ENCODE data around the gene KCNQ5. TPM values are rescaled to one million over a fixed set of nuclear protein-coding genes. Genes with fewer than 3 reads are reported as not detected.

The KCNQ5 gene
- total and polyA plus RNA-seq, 2 donors (not counting 1 experiment from before 2014, with no cell fraction given) = 0.74 to 4.6 TPM

DNA sequence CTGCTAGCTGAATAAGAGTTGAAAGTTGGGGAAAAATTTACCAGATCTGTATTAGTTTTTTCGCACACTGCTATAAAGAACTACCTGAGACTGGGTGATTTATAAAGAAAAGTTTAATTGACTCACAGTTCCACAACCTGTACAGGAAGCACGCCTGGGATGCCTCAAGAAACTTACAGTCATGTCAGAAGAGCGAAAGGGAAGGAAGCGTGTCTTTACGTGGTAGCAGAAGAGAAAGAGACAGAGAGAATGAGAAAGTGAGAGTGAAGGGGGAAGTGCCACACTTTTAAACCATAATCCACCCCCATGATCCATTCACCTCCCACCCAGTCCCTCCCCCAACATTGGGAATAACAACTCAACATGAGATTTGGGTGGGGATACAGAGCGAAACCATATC, 523.8 kb downstream of the KCNQ5 start:
- no peak for TF ChIP-seq EZH2 (IDR thresholded peaks at IDR 0.05; ENCODE audit: low read length, missing control alignments)
- TF ChIP-seq, protein P1, sequence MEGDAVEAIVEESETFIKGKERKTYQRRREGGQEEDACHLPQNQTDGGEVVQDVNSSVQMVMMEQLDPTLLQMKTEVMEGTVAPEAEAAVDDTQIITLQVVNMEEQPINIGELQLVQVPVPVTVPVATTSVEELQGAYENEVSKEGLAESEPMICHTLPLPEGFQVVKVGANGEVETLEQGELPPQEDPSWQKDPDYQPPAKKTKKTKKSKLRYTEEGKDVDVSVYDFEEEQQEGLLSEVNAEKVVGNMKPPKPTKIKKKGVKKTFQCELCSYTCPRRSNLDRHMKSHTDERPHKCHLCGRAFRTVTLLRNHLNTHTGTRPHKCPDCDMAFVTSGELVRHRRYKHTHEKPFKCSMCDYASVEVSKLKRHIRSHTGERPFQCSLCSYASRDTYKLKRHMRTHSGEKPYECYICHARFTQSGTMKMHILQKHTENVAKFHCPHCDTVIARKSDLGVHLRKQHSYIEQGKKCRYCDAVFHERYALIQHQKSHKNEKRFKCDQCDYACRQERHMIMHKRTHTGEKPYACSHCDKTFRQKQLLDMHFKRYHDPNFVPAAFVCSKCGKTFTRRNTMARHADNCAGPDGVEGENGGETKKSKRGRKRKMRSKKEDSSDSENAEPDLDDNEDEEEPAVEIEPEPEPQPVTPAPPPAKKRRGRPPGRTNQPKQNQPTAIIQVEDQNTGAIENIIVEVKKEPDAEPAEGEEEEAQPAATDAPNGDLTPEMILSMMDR (conservative IDR thresholded peaks at IDR 0.05 in 1 of 2, IDR thresholded peaks at IDR 0.05 in 1 of 2; ENCODE audit: low read depth in 1 of 2, low read length in 2 of 2) = no peak
- Histone ChIP-seq H3K9me3 (ENCODE audit: control insufficient read depth, insufficient read depth, low read depth, low read length) (no peaks in the 10 kb centered on the region), H2AFZ (ENCODE audit: low read length) (no peak overlapping the region), H3K9ac (ENCODE audit: insufficient read depth, low read length) (no peak overlapping the region), H3K4me3 (replicated peaks in 1 of 4; ENCODE audit: control extremely low read depth in 1 of 4, insufficient read depth in 1 of 4, low read depth in 3 of 4, low read length in 4 of 4) (no peak overlapping the region), H3K4me1 (ENCODE audit: control insufficient read depth, extremely low read depth, insufficient read depth, low read length) (no peaks in the 10 kb centered on the region), H3K79me2 (ENCODE audit: control insufficient read depth, insufficient read depth, low read length) (no peaks in the 10 kb centered on the region), H3K4me2 (ENCODE audit: extremely low read depth, insufficient read depth, low read length) (no peak overlapping the region), H3K36me3 (ENCODE audit: control insufficient read depth, insufficient read depth, low read length) (no peaks in the 10 kb centered on the region), H3K27me3 (ENCODE audit: control insufficient read depth, insufficient read depth, low read length) (no peaks in the 10 kb centered on the region), H3K27ac (ENCODE audit: insufficient read depth, low read length) (no peak overlapping the region), H4K20me1 (ENCODE audit: control insufficient read depth, extremely low read depth, insufficient read depth, low read length) (no peaks in the 10 kb centered on the region)
- DNase-seq (ENCODE audit: low read depth in 2 of 2) = no peak

DNA sequence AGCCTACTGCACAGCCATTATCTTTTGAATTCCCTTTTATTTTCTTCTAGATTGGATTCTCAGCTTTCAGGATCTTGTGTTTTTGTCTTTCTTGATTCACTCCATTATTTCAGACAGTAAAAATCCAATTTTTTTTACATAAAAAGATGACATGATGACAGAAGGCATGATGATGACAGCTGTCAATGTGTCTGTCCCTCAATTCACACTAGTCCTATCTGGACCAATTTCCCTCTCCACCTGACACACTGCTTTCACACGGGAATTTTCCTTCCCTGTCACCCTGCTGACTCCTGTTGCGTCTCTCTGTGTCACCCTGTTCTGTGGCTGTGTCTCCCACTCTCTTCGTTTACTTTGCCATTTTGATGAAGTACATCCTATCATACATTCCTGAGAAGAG, 529.9 kb downstream of the KCNQ5 start:
- Histone ChIP-seq H3K79me2 (ENCODE audit: control insufficient read depth, insufficient read depth, low read length) (no peaks in the 10 kb centered on the region), H3K9ac (ENCODE audit: insufficient read depth, low read length) (no peak overlapping the region), H3K9me3 (ENCODE audit: control insufficient read depth, insufficient read depth, low read depth, low read length) (no peaks in the 10 kb centered on the region)

DNA sequence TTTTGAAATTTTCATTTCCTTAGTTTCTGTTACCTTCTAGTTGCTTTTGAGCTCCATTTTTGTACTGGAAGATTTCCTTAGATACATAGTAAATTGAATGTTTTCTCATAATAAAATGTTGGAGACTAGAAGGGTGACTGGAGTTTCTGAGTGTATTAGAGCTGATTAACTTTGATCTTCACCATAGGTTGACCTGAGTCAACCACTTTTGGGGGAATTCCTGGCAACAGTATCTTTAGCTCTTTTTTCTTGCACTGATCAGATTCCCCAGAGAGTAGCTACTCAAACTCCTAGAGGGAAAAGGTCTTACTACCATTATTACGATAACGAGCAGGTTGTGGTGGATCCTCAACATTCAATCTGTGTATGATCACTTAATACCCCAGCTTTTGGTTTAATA, 530.7 kb downstream of the KCNQ5 start:
- H3K79me2 ChIP-seq (ENCODE audit: control insufficient read depth, insufficient read depth, low read length) = no peaks in the 10 kb centered on the region
- H3K9ac ChIP-seq (ENCODE audit: insufficient read depth, low read length) = no peak overlapping the region
- no peaks in the 10 kb centered on the region for H3K9me3 ChIP-seq (ENCODE audit: control insufficient read depth, insufficient read depth, low read depth, low read length)
- no peak overlapping the region for H3K4me2 ChIP-seq (ENCODE audit: extremely low read depth, insufficient read depth, low read length)
- no peak overlapping the region for H3K4me3 ChIP-seq (replicated peaks in 1 of 4; ENCODE audit: control extremely low read depth in 1 of 4, insufficient read depth in 1 of 4, low read depth in 3 of 4, low read length in 4 of 4)
- no peaks in the 10 kb centered on the region for H3K36me3 ChIP-seq (ENCODE audit: control insufficient read depth, insufficient read depth, low read length)
- H2AFZ ChIP-seq (ENCODE audit: low read length) = no peak overlapping the region
- H3K27me3 ChIP-seq (ENCODE audit: control insufficient read depth, insufficient read depth, low read length) = no peaks in the 10 kb centered on the region
- no peak for TF ChIP-seq EZH2 (IDR thresholded peaks at IDR 0.05; ENCODE audit: low read length, missing control alignments)
- TF ChIP-seq, protein P1 (conservative IDR thresholded peaks at IDR 0.05 in 1 of 2, IDR thresholded peaks at IDR 0.05 in 1 of 2; ENCODE audit: low read depth in 1 of 2, low read length in 2 of 2) = no peak
- no peak overlapping the region for H3K27ac ChIP-seq (ENCODE audit: insufficient read depth, low read length)
- DNase-seq (ENCODE audit: low read depth in 2 of 2) = no peak
- no peaks in the 10 kb centered on the region for H3K4me1 ChIP-seq (ENCODE audit: control insufficient read depth, extremely low read depth, insufficient read depth, low read length)
- H4K20me1 ChIP-seq (ENCODE audit: control insufficient read depth, extremely low read depth, insufficient read depth, low read length) = no peaks in the 10 kb centered on the region

More for the DNA sequence above, 529.9 kb downstream of the KCNQ5 start:
- DNase-seq (ENCODE audit: low read depth in 2 of 2) = no peak
- no peak overlapping the region for H3K4me3 ChIP-seq (replicated peaks in 1 of 4; ENCODE audit: control extremely low read depth in 1 of 4, insufficient read depth in 1 of 4, low read depth in 3 of 4, low read length in 4 of 4)
- TF ChIP-seq, protein P1 (conservative IDR thresholded peaks at IDR 0.05 in 1 of 2, IDR thresholded peaks at IDR 0.05 in 1 of 2; ENCODE audit: low read depth in 1 of 2, low read length in 2 of 2) = no peak
- TF ChIP-seq EZH2 (IDR thresholded peaks at IDR 0.05; ENCODE audit: low read length, missing control alignments) = no peak
- H3K27ac ChIP-seq (ENCODE audit: insufficient read depth, low read length) = no peak overlapping the region
- no peaks in the 10 kb centered on the region for H4K20me1 ChIP-seq (ENCODE audit: control insufficient read depth, extremely low read depth, insufficient read depth, low read length)
- no peaks in the 10 kb centered on the region for H3K36me3 ChIP-seq (ENCODE audit: control insufficient read depth, insufficient read depth, low read length)
- no peaks in the 10 kb centered on the region for H3K27me3 ChIP-seq (ENCODE audit: control insufficient read depth, insufficient read depth, low read length)
- H3K4me2 ChIP-seq (ENCODE audit: extremely low read depth, insufficient read depth, low read length) = no peak overlapping the region
- no peaks in the 10 kb centered on the region for H3K4me1 ChIP-seq (ENCODE audit: control insufficient read depth, extremely low read depth, insufficient read depth, low read length)
- no peak overlapping the region for H2AFZ ChIP-seq (ENCODE audit: low read length)
